ENCODE results near the gene SLAMF9. TPM values are rescaled to one million over a fixed set of nuclear protein-coding genes. Genes with fewer than 3 reads are reported as not detected.
A peak's percentile ranks its signal among the peaks of the same experiment; 100 is the strongest.

SLAMF9 gene
- total RNA-seq, 1 experiment from 2014 or later = 8.7 TPM

- no peaks in the 10 kb centered on the region for H3K9me2 ChIP-seq (replicated peaks; ENCODE audit: low read length)
- ATAC-seq (no peak), DNase-seq (no peak)
- H3F3A ChIP-seq (ENCODE audit: low read length, unreplicated experiment) = no peaks in the 10 kb centered on the region
- H3K4me1 ChIP-seq (ENCODE audit: insufficient read depth, low read length) = peaks cover 18% of the 10 kb centered on the region
- H3K27ac ChIP-seq (ENCODE audit: low read length) = no peak overlapping the region
- no peak overlapping the region for H3K4me3 ChIP-seq (ENCODE audit: low read length)
- H3K79me2 ChIP-seq (ENCODE audit: low read length) = peaks cover 30% of the 10 kb centered on the region
- no peak for TF ChIP-seq EZH2 (IDR thresholded peaks at IDR 0.05; ENCODE audit: low read length, unreplicated experiment)
- no peak for TF ChIP-seq CTCF (conservative IDR thresholded peaks at IDR 0.05; ENCODE audit: low read depth, low read length)
- TF ChIP-seq EZH2phosphoT487 (IDR thresholded peaks at IDR 0.05; ENCODE audit: borderline replicate concordance, low read length) = no peak
- ChIA-PET POLR2A (ENCODE audit: unreplicated experiment) (no interaction called here), CTCF (no interaction called here)
- intact Hi-C loops (cut with micrococcal nuclease) = no loop called here
- H4K20me1 ChIP-seq (ENCODE audit: low read length) = peaks cover 14% of the 10 kb centered on the region
- no peak overlapping the region for H2AFZ ChIP-seq (ENCODE audit: low read length)
- peaks cover 8% of the 10 kb centered on the region for H3K36me3 ChIP-seq (ENCODE audit: low read depth, low read length)
- H3K9me3 ChIP-seq (ENCODE audit: low read length) = no peaks in the 10 kb centered on the region
- BruUV-seq (replicated peaks) = no TSS peak
- H3K4me2 ChIP-seq (ENCODE audit: low read length) = no peak overlapping the region
- H3K9ac ChIP-seq (ENCODE audit: low read length) = no peak overlapping the region
- H3K27me3 ChIP-seq (ENCODE audit: low read length) = no peaks in the 10 kb centered on the region
Measured at GRCh38 chr1:159927849-159928431, 26.1 kb downstream of the SLAMF9 start.

- no peaks in the 10 kb centered on the region for H3K9me2 ChIP-seq (replicated peaks; ENCODE audit: low read length)
- ChIA-PET POLR2A (ENCODE audit: unreplicated experiment) (no interaction called here), CTCF (no interaction called here)
- no peak overlapping the region for H3K4me2 ChIP-seq (ENCODE audit: low read length)
- H3K27me3 ChIP-seq (ENCODE audit: low read length) = no peaks in the 10 kb centered on the region
- intact Hi-C loops (cut with micrococcal nuclease) = no loop called here
- no TSS peak for BruUV-seq (replicated peaks)
- ATAC-seq (no peak), DNase-seq (no peak)
- peaks cover 23% of the 10 kb centered on the region for H3K4me1 ChIP-seq (ENCODE audit: insufficient read depth, low read length)
- no peak overlapping the region for H2AFZ ChIP-seq (ENCODE audit: low read length)
- H3K79me2 ChIP-seq (ENCODE audit: low read length) = peaks cover 37% of the 10 kb centered on the region
- peaks cover 20% of the 10 kb centered on the region for H4K20me1 ChIP-seq (ENCODE audit: low read length)
- no peaks in the 10 kb centered on the region for H3F3A ChIP-seq (ENCODE audit: low read length, unreplicated experiment)
- no peak overlapping the region for H3K27ac ChIP-seq (ENCODE audit: low read length)
- H3K4me3 ChIP-seq (ENCODE audit: low read length) = no peak overlapping the region
- H3K9ac ChIP-seq (ENCODE audit: low read length) = no peak overlapping the region
- TF ChIP-seq CTCF (conservative IDR thresholded peaks at IDR 0.05; ENCODE audit: low read depth, low read length) = no peak
- TF ChIP-seq EZH2phosphoT487 (IDR thresholded peaks at IDR 0.05; ENCODE audit: borderline replicate concordance, low read length) = no peak
- no peak for TF ChIP-seq EZH2 (IDR thresholded peaks at IDR 0.05; ENCODE audit: low read length, unreplicated experiment)
- no peaks in the 10 kb centered on the region for H3K9me3 ChIP-seq (ENCODE audit: low read length)
- H3K36me3 ChIP-seq (ENCODE audit: low read depth, low read length) = peaks cover 14% of the 10 kb centered on the region
Measured at GRCh38 chr1:159927211-159927848, 26.7 kb downstream of the SLAMF9 start.

- Histone ChIP-seq H3K36me3 (ENCODE audit: low read depth, low read length) (peaks cover 30% of the 10 kb centered on the region), H4K20me1 (ENCODE audit: low read length) (peaks cover 36% of the 10 kb centered on the region), H3K27ac (ENCODE audit: low read length) (peak overlapping the region; percentile 99), H3K79me2 (ENCODE audit: low read length) (peaks cover 53% of the 10 kb centered on the region), H3F3A (ENCODE audit: low read length, unreplicated experiment) (peaks cover 4% of the 10 kb centered on the region), H3K4me1 (ENCODE audit: insufficient read depth, low read length) (peaks cover 39% of the 10 kb centered on the region), H3K9me3 (ENCODE audit: low read length) (no peaks in the 10 kb centered on the region), H3K27me3 (ENCODE audit: low read length) (no peaks in the 10 kb centered on the region), H3K4me3 (ENCODE audit: low read length) (peak overlapping the region; percentile 96), H3K4me2 (ENCODE audit: low read length) (peak overlapping the region; percentile 98), H3K9me2 (replicated peaks; ENCODE audit: low read length) (no peaks in the 10 kb centered on the region), H2AFZ (ENCODE audit: low read length) (peak overlapping the region; percentile 62; the same call in 1 of the 2 replicates), H3K9ac (ENCODE audit: low read length) (peak overlapping the region; percentile 99)
- ChIA-PET CTCF (interaction anchor here (1.3 to 1.5 kb wide), 2 partner anchors 33 to 82 kb away, joined by 9 to 10 read pairs; no protein-coding TSS in a partner anchor), POLR2A (ENCODE audit: unreplicated experiment) (interaction anchor here (0.6 to 1.2 kb wide), 4 partner anchors 14 to 104 kb away, joined by 3 to 6 read pairs (median 4); no protein-coding TSS in a partner anchor)
- DNase-seq (no peak), ATAC-seq (peak; percentile 0)
- TF ChIP-seq CTCF (conservative IDR thresholded peaks at IDR 0.05; ENCODE audit: low read depth, low read length) (no peak), EZH2 (IDR thresholded peaks at IDR 0.05; ENCODE audit: low read length, unreplicated experiment) (no peak), EZH2phosphoT487 (IDR thresholded peaks at IDR 0.05; ENCODE audit: borderline replicate concordance, low read length) (no peak)
- intact Hi-C loops (cut with micrococcal nuclease) = loop anchor here (2.0 kb wide), 2 partner anchors 19 to 29 kb away; partner anchors contain the start of gene IGSF9
- TSS peak; percentile 50 for BruUV-seq (replicated peaks)
Measured at GRCh38 chr1:159925719-159926078, 28.3 kb downstream of the SLAMF9 start.
